ENCODE results near the gene TEKTIP1.

DNA sequence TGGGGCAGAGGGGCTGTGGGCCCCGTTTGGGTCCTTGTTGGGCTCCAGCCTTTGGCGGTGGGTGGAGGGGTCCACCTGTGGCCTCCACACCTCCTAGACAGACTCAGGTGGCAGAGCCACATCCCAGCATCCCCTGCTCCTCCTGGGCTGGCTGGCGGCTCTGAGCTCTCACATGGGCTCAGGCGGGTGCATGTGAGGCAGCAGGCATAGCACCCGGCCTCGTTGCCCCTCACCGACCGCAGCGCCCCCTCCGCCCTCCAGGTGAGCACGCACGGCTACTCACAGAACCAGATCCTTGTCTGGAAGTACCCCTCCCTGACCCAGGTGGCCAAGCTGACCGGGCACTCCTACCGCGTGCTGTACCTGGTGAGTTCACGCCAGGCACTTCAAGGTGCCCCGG, 5.9 kb upstream of the TEKTIP1 start:
- TF ChIP-seq, protein P1, sequence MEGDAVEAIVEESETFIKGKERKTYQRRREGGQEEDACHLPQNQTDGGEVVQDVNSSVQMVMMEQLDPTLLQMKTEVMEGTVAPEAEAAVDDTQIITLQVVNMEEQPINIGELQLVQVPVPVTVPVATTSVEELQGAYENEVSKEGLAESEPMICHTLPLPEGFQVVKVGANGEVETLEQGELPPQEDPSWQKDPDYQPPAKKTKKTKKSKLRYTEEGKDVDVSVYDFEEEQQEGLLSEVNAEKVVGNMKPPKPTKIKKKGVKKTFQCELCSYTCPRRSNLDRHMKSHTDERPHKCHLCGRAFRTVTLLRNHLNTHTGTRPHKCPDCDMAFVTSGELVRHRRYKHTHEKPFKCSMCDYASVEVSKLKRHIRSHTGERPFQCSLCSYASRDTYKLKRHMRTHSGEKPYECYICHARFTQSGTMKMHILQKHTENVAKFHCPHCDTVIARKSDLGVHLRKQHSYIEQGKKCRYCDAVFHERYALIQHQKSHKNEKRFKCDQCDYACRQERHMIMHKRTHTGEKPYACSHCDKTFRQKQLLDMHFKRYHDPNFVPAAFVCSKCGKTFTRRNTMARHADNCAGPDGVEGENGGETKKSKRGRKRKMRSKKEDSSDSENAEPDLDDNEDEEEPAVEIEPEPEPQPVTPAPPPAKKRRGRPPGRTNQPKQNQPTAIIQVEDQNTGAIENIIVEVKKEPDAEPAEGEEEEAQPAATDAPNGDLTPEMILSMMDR (IDR thresholded peaks at IDR 0.05) = no peak
- no peak for TF ChIP-seq EZH2 (IDR thresholded peaks at IDR 0.05; ENCODE audit: borderline replicate concordance, insufficient read depth, low read depth, low read length, poor library complexity, severe bottlenecking)

Data from B cell (primary cell).